ENCODE data around the gene C19orf38. TPM values are rescaled to one million over a fixed set of nuclear protein-coding genes. Genes with fewer than 3 reads are reported as not detected.
A peak's percentile ranks its signal among the peaks of the same experiment; 100 is the strongest.

C19orf38 gene
- total RNA-seq, 1 experiment from 2014 or later: not detected

- H3T11ph ChIP-seq (ENCODE audit: low read length): no peak overlapping the region
- H3K23ac ChIP-seq (ENCODE audit: insufficient read length, low read depth, low read length): no peak overlapping the region
- Mint-ChIP-seq H3K4me3 (peak overlapping the region; percentile 87 to 90), H3K27ac (peak overlapping the region; percentile 72 to 100 (median 82); a peak in 3 of 7 replicates), H3K27me3 (ENCODE audit: low read depth) (peaks cover 27% of the 10 kb centered on the region), H3K9me3 (peaks cover 20 to 25% of the 10 kb centered on the region in 2 experiments; a peak in 4 of 5 replicates), H3K36me3 (ENCODE audit: insufficient read depth in 1 of 3, low read depth in 3 of 3) (peaks cover 3 to 27% (median 16%) of the 10 kb centered on the region in 3 experiments; a peak in 6 of 7 replicates), H3K4me1 (peaks cover 4 to 13% of the 10 kb centered on the region in 2 experiments)
- H3K79me2 ChIP-seq (ENCODE audit: insufficient read depth, low read length): no peaks in the 10 kb centered on the region
- H3K4me1 ChIP-seq (ENCODE audit: insufficient read depth, low read length): no peaks in the 10 kb centered on the region; the same call in 1 of the 2 replicates
- H4K91ac ChIP-seq (ENCODE audit: insufficient read length, low read depth, low read length): no peak overlapping the region
- H3K27me3 ChIP-seq (ENCODE audit: insufficient read depth, low read length): no peaks in the 10 kb centered on the region
- H3K4me2 ChIP-seq (ENCODE audit: insufficient read depth, insufficient read length, low read length): peak overlapping the region; percentile 43
- no CpG with 5 or more reads among the region's 32 CpGs for WGBS (ENCODE audit: extremely low coverage, insufficient read length, low lambda C conversion rate)
- TF ChIP-seq, protein P1, sequence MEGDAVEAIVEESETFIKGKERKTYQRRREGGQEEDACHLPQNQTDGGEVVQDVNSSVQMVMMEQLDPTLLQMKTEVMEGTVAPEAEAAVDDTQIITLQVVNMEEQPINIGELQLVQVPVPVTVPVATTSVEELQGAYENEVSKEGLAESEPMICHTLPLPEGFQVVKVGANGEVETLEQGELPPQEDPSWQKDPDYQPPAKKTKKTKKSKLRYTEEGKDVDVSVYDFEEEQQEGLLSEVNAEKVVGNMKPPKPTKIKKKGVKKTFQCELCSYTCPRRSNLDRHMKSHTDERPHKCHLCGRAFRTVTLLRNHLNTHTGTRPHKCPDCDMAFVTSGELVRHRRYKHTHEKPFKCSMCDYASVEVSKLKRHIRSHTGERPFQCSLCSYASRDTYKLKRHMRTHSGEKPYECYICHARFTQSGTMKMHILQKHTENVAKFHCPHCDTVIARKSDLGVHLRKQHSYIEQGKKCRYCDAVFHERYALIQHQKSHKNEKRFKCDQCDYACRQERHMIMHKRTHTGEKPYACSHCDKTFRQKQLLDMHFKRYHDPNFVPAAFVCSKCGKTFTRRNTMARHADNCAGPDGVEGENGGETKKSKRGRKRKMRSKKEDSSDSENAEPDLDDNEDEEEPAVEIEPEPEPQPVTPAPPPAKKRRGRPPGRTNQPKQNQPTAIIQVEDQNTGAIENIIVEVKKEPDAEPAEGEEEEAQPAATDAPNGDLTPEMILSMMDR (conservative IDR thresholded peaks at IDR 0.05): no peak
- H2BK120ac ChIP-seq (ENCODE audit: low read depth, low read length, poor library complexity, severe bottlenecking): no peak overlapping the region
- no peak overlapping the region for H3K27ac ChIP-seq (ENCODE audit: insufficient read length, low read depth, low read length)
- H2AK5ac ChIP-seq (ENCODE audit: insufficient read length, low read length): no peak overlapping the region
- no peak overlapping the region for H3K18ac ChIP-seq (ENCODE audit: insufficient read length, low read depth, low read length)
- H4K20me1 ChIP-seq (ENCODE audit: control insufficient read depth, insufficient read depth, insufficient read length): no peaks in the 10 kb centered on the region
- no peak overlapping the region for H2BK20ac ChIP-seq (ENCODE audit: low read depth, low read length, poor library complexity, severe bottlenecking)
- H3K4ac ChIP-seq (ENCODE audit: low read depth, low read length): no peak overlapping the region
- H3K79me1 ChIP-seq (ENCODE audit: insufficient read depth, low read depth, low read length, poor library complexity, severe bottlenecking): no peaks in the 10 kb centered on the region
- H2BK15ac ChIP-seq (ENCODE audit: low read depth, low read length): no peak overlapping the region
- no peak overlapping the region for H2BK5ac ChIP-seq (ENCODE audit: insufficient read length, low read length)
- H3K14ac ChIP-seq (ENCODE audit: insufficient read depth, low read length): no peak overlapping the region
- DNase-seq: peak; percentile 100
- no peak overlapping the region for H2BK12ac ChIP-seq (ENCODE audit: insufficient read length, low read depth, low read length)
- H3K9ac ChIP-seq (ENCODE audit: extremely low read depth, insufficient read length, low read length): no peak overlapping the region
- no peaks in the 10 kb centered on the region for H3K9me3 ChIP-seq (ENCODE audit: control insufficient read depth, low read depth, low read length)
- H2AFZ ChIP-seq (ENCODE audit: low read length): no peak overlapping the region
- H3K56ac ChIP-seq (ENCODE audit: insufficient read length, low read depth, low read length): no peak overlapping the region
- H3K23me2 ChIP-seq (ENCODE audit: insufficient read length, low read depth, low read length, poor library complexity, severe bottlenecking): no peaks in the 10 kb centered on the region
- no peak overlapping the region for H4K8ac ChIP-seq (replicated peaks; ENCODE audit: insufficient read length, low read depth, low read length)
- H4K5ac ChIP-seq (ENCODE audit: insufficient read length, low read depth, low read length): no peak overlapping the region
Measured at GRCh38 chr19:10835089-10835753, 13.0 kb upstream of the C19orf38 start.
